Measurements from ENCODE around the gene NTF4.
A peak's percentile ranks its signal among the peaks of the same experiment; 100 is the strongest.

The NTF4 gene, protein sequence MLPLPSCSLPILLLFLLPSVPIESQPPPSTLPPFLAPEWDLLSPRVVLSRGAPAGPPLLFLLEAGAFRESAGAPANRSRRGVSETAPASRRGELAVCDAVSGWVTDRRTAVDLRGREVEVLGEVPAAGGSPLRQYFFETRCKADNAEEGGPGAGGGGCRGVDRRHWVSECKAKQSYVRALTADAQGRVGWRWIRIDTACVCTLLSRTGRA

DNA sequence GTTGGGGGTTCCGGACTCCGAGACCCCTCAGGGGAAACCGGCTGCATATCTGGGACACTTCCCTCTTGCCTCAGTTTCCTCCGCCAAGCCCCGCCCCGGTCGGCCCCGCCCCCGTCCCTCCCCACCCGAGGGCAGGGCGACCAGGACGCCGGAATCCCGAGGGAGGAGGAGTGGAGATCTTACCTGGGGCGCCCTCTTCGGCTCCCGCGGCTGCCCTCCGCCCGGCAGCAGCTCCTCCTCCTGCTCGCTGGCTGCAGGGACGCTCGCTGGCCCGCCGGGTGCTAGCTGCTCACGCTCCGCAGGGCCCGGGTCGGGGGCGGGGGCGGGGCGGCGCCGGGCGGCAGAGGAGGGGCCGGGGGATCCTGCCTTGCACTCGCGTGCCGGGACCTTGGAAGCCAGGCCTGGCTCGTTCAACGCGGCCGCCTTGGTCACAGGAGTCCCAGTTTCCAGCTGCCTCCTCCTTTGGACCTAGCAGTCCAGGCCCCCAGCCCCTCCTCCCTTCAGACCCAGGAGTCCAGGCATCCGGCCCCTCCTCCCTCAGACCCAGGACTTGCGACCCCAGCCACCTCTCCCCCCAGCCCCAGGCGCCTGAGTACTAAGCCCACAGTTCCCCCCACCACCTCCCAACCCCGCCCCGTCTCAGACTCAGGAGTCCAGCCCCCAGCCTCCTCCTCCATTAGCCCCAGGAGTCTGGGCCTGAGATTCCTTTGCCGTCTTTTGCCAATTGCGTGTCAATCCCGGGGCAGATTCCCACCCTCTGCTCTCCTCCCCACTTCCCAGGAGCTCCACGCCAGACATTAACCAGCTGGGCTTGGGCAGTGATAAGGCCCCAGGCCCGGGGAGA lies at the start of gene NTF4:
NTF4 (minus strand) TSS at position 51 of the 844 bp plus-strand sequence. CDS start 2,821 bp downstream, outside the sequence.
- no peak for TF ChIP-seq JUND (IDR thresholded peaks at IDR 0.05; ENCODE audit: low read depth)
- peak; percentile 73 to 83 for DNase-seq (ENCODE audit: low read depth in 1 of 2, low spot score in 1 of 2)
- in situ Hi-C loops (cut with HindIII; ENCODE audit: low pct_unique_long_range_greater_than_20kb, low sequenced_read_pairs): no loop called here

DNA sequence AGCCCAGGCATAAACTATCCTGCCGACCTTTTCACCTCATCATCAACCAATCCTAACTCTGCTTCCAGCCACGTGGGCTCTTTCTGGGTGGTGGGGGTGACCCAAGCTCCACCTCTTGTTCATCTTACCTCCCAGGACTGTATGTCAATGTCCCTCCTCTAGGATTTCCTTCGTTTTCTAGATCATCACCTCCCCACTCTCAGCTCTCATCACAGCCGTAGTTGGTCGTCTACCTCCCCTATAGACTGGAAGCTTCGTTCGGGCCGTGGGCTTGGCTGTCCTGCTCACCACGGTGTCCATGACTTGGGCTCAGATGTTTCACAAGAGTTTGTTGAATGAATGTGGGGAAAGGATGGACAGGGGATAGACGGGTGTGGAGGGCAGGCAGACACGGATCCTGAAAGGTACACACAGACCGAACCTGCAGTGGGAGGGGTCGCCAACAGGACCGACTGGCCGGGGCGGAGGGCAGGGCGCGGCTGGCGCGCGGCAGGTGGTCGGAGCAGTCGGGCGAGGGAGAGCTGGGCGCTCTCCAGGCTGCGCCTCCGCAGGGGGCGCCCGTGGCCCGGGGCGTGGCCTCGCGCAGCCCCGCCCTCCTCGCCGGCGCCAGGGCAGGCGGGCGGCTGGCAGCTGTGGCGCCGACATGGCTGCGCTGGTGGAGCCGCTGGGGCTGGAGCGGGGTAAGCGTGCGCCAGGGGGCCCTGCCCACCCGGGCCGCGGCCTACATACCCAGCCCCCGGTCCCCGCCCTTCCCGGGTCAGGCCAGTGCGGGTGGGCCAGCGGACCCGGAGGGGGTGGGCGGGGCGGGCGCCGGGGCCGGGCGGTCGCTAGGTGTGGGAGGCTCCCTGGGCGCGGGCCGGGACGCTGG lies 49.4 kb upstream of the NTF4 start, which contains the start of gene LIN7B:
LIN7B (plus strand) TSS at position 609 of the 868 bp plus-strand sequence; CDS start at position 644, 35 bp downstream.
- peak; percentile 63 to 75 for DNase-seq (ENCODE audit: low read depth in 1 of 2, low spot score in 1 of 2)
- no peak for TF ChIP-seq JUND (IDR thresholded peaks at IDR 0.05; ENCODE audit: low read depth)
- in situ Hi-C loops (cut with HindIII; ENCODE audit: low pct_unique_long_range_greater_than_20kb, low sequenced_read_pairs): no loop called here

DNA sequence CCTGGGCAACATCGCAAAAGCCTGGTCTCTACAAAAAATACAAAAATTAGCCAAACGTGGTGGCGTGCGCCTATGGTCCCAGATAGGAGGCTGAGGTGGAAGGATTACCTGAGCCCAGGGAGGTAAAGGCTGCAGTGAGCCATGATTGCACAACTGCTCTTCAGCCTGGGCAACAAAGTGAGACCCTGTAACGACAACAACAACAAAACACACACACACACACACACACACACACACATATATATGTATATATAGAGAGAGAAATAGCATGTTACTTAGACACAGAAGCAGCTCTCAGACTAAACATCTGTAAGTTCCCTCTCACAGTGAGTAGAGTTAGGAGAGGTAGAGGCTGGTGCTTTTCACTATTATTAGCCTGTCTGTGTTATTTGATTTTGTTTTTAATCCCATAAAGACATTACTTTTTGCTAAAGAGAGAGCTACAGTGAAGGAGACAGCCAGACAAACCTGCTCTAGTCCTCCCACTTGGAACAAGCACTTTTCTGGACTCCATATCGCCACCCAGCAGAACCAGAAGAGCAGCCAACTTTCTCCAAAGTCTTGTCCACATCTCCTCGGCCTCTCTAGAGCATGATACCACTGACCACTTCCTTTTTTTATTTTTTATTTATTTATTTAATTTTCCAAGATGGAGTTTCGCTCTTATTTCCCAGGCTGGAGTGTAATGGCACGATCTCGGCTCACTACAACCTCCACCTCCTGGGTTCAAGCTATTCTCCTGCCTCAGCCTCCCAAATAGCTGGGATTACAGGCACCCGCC lies 46.8 kb upstream of the NTF4 start:
- no peak for TF ChIP-seq JUND (IDR thresholded peaks at IDR 0.05; ENCODE audit: low read depth)
- DNase-seq (ENCODE audit: low read depth in 1 of 2, low spot score in 1 of 2): peak in 1 of 2 experiments; percentile 35
- in situ Hi-C loops (cut with HindIII; ENCODE audit: low pct_unique_long_range_greater_than_20kb, low sequenced_read_pairs): no loop called here

DNA sequence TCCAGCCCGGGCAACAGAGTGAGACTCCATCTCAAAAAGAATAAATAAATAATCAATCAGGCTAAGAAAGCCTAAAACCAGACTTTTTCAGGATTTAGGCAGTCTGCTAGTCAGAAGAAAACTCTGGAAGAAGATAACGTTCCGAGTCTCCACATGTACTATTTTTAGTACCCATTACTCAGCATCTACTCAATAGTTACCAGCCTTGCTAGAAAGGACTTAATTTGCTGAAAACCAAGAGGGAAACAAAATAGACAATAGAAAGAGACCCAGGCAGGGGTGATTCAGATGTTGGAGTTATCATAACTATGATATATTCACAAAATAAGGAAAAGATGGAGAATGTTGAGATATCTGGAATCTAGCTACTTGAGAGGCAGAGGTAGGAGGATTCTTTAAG lies 45.9 kb upstream of the NTF4 start:
- in situ Hi-C loops (cut with HindIII; ENCODE audit: low pct_unique_long_range_greater_than_20kb, low sequenced_read_pairs): no loop called here
- TF ChIP-seq JUND (IDR thresholded peaks at IDR 0.05; ENCODE audit: low read depth): no peak
- DNase-seq (ENCODE audit: low read depth in 1 of 2, low spot score in 1 of 2): no peak

DNA sequence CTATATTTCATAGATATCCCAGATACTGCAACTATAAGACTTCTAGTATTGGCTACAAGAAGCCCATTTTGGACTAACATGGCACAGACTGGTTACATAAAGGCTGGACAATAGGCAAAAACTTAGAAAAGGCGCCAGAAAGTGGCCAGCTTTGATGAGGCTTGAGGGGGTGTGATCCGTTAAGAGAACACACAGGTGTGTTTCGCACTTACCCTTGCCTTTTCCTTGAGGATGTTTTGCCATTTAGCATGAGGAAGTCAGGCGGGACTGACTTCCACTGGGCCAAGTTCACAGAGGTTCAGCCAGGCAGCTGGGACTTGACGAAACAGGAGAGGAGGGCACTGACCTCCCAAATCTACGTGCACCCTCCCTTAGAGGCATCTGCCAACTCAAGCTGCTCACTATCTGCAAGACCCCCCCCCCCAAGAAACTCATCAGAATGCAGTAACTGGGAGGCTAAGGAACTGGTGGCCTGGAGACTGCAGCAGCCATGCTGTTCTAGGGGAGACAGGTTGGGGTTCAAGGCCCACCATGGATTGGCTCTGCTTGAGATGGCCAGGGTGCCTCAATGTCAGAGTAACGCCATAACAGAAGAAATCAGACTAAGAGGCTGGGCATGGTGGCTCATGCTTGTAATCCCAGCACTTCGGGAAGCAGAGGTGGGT lies 45.1 kb upstream of the NTF4 start:
- in situ Hi-C loops (cut with HindIII; ENCODE audit: low pct_unique_long_range_greater_than_20kb, low sequenced_read_pairs): no loop called here
- no peak for TF ChIP-seq JUND (IDR thresholded peaks at IDR 0.05; ENCODE audit: low read depth)
- DNase-seq (ENCODE audit: low read depth in 1 of 2, low spot score in 1 of 2): no peak

DNA sequence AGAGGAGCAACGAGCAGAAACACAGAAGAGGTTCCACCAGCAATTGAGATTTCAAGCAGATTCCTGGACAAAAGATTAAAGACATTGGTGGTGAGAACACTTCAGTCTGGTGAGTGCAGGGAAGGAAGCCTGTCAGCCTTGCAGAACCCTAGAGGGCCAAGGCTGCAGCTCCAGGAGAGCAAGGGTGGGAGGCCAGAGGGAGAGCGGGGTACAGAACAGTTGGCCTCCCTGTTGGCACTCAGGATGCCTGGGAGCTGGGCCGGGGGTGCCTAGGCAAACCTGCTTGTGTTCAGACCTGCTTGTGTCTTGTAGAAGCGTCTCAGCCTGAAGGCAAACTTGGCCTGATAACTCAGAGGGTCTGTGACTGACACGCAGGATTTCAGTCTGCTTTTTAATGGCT lies 44.4 kb upstream of the NTF4 start:
- DNase-seq (ENCODE audit: low read depth in 1 of 2, low spot score in 1 of 2): no peak
- TF ChIP-seq JUND (IDR thresholded peaks at IDR 0.05; ENCODE audit: low read depth): no peak
- in situ Hi-C loops (cut with HindIII; ENCODE audit: low pct_unique_long_range_greater_than_20kb, low sequenced_read_pairs): no loop called here

DNA sequence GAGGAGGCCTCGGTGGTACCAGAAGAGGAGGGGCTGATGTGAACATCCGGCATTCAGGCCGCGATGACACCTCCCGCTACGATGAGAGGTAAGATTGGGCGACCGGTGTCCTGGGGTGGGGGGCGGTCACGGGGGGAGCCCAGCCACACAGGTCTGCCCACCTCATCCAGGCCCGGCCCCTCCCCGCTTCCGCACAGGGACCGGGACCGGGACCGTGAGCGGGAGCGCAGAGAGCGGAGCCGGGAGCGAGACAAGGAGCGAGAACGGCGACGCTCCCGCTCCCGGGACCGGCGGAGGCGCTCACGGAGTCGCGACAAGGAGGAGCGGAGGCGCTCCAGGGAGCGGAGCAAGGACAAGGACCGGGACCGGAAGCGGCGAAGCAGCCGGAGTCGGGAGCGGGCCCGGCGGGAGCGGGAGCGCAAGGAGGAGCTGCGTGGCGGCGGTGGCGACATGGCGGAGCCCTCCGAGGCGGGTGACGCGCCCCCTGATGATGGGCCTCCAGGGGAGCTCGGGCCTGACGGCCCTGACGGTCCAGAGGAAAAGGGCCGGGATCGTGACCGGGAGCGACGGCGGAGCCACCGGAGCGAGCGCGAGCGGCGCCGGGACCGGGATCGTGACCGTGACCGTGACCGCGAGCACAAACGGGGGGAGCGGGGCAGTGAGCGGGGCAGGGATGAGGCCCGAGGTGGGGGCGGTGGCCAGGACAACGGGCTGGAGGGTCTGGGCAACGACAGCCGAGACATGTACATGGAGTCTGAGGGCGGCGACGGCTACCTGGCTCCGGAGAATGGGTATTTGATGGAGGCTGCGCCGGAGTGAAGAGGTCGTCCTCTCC lies 43.2 kb upstream of the NTF4 start:
- no peak for DNase-seq (ENCODE audit: low read depth in 1 of 2, low spot score in 1 of 2)
- no peak for TF ChIP-seq JUND (IDR thresholded peaks at IDR 0.05; ENCODE audit: low read depth)
- in situ Hi-C loops (cut with HindIII; ENCODE audit: low pct_unique_long_range_greater_than_20kb, low sequenced_read_pairs): no loop called here

DNA sequence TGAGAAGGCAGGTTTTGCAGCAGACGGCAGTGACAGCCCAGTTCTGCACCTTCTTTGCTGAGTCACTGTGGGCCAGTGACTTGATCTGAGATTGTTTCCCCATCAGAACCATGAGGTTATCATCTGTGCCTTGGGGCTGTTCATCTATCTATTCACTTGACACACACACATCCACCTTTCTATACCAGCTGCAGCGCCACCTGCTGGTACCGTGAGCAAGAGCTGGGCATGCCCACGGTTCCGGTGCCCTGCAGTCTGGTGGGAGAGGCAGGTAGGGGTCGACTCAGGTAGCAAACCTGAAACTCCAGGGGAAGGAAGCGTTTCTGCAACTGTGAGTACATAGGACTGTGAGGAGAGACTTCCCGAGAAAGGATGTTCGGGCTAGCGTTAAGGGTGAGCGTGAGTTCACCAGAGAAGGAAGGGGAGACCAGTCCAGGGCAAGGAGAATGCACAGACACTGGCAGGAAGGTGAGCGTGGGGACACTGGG lies 42.1 kb upstream of the NTF4 start:
- in situ Hi-C loops (cut with HindIII; ENCODE audit: low pct_unique_long_range_greater_than_20kb, low sequenced_read_pairs): no loop called here
- TF ChIP-seq JUND (IDR thresholded peaks at IDR 0.05; ENCODE audit: low read depth): no peak
- peak in 1 of 2 experiments; percentile 56 for DNase-seq (ENCODE audit: low read depth in 1 of 2, low spot score in 1 of 2)

DNA sequence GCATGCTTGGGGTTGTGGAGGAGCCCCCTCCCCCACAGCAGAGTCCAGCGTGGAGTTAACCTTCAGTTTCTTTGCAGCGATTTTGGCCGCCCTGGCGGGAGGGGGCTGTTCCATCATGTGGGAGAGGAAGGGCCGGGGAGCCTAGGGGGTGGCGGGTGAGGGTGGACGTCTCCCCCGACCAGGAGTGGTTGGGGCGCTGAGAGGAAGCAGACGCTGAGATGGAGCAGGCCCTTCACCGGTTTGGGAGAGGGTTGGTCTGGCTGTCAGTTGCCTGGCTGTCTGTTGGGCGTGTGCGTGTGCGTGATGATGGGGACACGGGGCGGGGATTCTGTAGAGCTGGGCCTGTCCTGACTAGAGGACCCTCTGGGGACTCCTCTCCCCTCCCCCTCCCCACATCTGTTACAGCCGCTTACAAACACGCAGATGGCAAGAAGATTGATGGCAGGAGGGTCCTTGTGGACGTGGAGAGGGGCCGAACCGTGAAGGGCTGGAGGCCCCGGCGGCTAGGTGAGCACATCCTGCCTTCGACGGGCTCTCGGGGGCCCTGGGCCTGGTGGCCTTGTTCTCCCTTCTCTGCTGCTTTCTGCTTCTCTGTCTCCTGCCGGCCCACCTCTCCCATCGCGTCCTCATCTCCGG lies 39.7 kb upstream of the NTF4 start:
- in situ Hi-C loops (cut with HindIII; ENCODE audit: low pct_unique_long_range_greater_than_20kb, low sequenced_read_pairs): no loop called here
- no peak for DNase-seq (ENCODE audit: low read depth in 1 of 2, low spot score in 1 of 2)
- TF ChIP-seq JUND (IDR thresholded peaks at IDR 0.05; ENCODE audit: low read depth): no peak

All from T47D (cell line).